Measurements from ENCODE around the gene SRRT. TPM values are rescaled to one million over a fixed set of nuclear protein-coding genes. Genes with fewer than 3 reads are reported as not detected.
A peak's percentile ranks its signal among the peaks of the same experiment; 100 is the strongest.

Gene SRRT
- total and polyA plus RNA-seq, 7 experiments from 2014 or later = 43.6 to 271 (median 255) TPM

DNA sequence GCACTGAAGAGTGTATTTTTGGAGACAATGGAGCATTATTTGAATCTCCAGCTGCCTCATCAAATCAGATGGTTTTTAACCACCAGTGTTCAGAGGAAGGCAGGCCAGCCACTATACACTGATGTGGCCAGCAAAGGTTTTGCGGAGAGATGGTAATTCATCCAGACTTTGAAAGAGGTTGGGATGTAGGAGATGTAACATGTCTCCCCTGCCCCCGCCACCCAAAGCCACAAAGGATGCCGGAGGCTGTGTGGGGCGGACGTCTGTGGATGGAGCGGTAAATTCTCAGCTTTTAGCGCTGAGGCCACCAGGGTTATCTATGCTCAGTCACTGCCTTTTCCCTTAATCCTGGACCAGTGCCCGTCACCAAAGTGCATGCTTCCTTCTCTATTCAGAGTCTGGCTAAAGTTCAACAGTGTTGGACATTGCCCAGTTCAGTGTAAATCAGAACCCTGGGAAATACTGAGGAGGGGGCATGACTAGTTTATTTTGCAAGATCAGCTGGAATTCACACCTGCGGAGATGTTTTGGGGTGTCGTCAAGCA lies 11.4 kb upstream of the SRRT start:
- Mint-ChIP-seq H3K4me3 (no peak overlapping the region), H3K27ac (no peak overlapping the region), H3K27me3 (no peaks in the 10 kb centered on the region), H3K9me3 (no peaks in the 10 kb centered on the region), H3K36me3 (peaks cover 9 to 27% (median 14%) of the 10 kb centered on the region in 5 donors), H3K4me1 (peaks cover 0 to 17% (median 11%) of the 10 kb centered on the region in 7 donors)
- peaks cover 0 to 57% (median 5%) of the 10 kb centered on the region in 3 experiments for H3K36me3 ChIP-seq (ENCODE audit: control insufficient read depth in 2 of 3, insufficient read depth in 3 of 3, low read length in 3 of 3)
- H3K4me3 ChIP-seq (ENCODE audit: low read length) = no peak overlapping the region
- DNase-seq (no peak), ATAC-seq (no peak)
- H3K27ac ChIP-seq (ENCODE audit: low read depth, low read length) = no peak overlapping the region
- ChIA-PET POLR2A (interaction anchor here (1.4 kb wide), 1 partner anchor 10 kb away, joined by 10 read pairs; no protein-coding TSS in a partner anchor), CTCF (interaction anchor here (0.7 to 2.4 kb wide), 2 partner anchors 11 to 1229 kb away, joined by 4 to 13 read pairs; partner anchors contain the start of gene SLC12A9)
- intact Hi-C loops (cut with micrococcal nuclease) = no loop called here
- H3K27me3 ChIP-seq (ENCODE audit: control insufficient read depth in 2 of 2, insufficient read depth in 2 of 2, low read length in 2 of 2) = no peaks in the 10 kb centered on the region
- H3K4me1 ChIP-seq (ENCODE audit: control insufficient read depth in 2 of 2, insufficient read depth in 2 of 2, low read length in 2 of 2) = peaks cover 0 to 25% of the 10 kb centered on the region in 2 donors
- H3K9me3 ChIP-seq (ENCODE audit: control insufficient read depth in 2 of 3, low read length in 3 of 3) = no peaks in the 10 kb centered on the region

GRCh38 chr7:100864263-100864845 lies 10.5 kb upstream of the SRRT start:
- Mint-ChIP-seq H3K36me3 (peaks cover 9 to 27% (median 14%) of the 10 kb centered on the region in 5 donors), H3K27ac (peak overlapping the region in 3 of 9 donors; percentile 19 to 79 (median 52)), H3K4me1 (peaks cover 0 to 17% (median 11%) of the 10 kb centered on the region in 7 donors), H3K9me3 (no peaks in the 10 kb centered on the region), H3K27me3 (no peaks in the 10 kb centered on the region), H3K4me3 (peak overlapping the region in 1 of 10 donors; percentile 3)
- H3K27me3 ChIP-seq (ENCODE audit: control insufficient read depth in 2 of 2, insufficient read depth in 2 of 2, low read length in 2 of 2) = no peaks in the 10 kb centered on the region
- H3K36me3 ChIP-seq (ENCODE audit: control insufficient read depth in 2 of 3, insufficient read depth in 3 of 3, low read length in 3 of 3) = peaks cover 0 to 48% (median 5%) of the 10 kb centered on the region in 3 experiments
- DNase-seq = no peak
- H3K4me3 ChIP-seq (ENCODE audit: low read length) = no peak overlapping the region
- peaks cover 0 to 25% of the 10 kb centered on the region in 2 donors for H3K4me1 ChIP-seq (ENCODE audit: control insufficient read depth in 2 of 2, insufficient read depth in 2 of 2, low read length in 2 of 2)
- POLR2A ChIA-PET = interaction anchor here (0.9 to 1.4 kb wide), 2 partner anchors 10 to 23 kb away, joined by 3 to 10 read pairs; no protein-coding TSS in a partner anchor
- no peaks in the 10 kb centered on the region for H3K9me3 ChIP-seq (ENCODE audit: control insufficient read depth in 2 of 3, low read length in 3 of 3)
- intact Hi-C loops (cut with micrococcal nuclease) = no loop called here
- no peak overlapping the region for H3K27ac ChIP-seq (ENCODE audit: low read depth, low read length)
- no peak for ATAC-seq
- CTCF ChIA-PET = interaction anchor here (2.4 kb wide), 1 partner anchor 12 kb away, joined by 13 read pairs; the partner anchor contains the start of gene SLC12A9

DNA sequence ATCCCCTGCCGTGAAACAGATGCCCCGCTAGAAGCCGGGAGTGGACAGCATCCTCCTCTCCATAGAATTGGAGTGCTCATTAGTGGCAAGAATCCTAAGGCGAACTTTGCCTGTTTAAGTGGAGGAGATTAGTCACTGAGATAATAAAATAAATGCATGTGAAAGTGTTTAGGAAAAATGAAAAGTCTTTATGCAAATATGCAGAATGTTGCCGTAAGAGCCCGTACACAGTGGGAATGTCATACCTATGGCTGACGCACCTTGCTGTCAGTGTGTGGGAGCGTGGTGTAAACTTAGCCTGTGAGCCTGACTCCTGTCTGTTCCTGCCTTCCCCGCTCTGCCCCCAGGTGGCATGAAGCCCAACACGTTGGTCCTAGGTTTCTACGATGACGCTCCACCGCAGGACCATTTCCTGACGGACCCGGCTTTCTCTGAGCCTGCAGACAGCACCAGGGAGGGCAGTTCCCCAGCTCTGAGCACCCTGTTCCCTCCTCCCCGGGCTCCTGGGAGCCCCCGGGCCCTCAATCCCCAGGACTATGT lies 9.5 kb upstream of the SRRT start:
- ChIA-PET POLR2A (interaction anchor here (0.9 kb wide), 1 partner anchor 22 kb away, joined by 3 read pairs; no protein-coding TSS in a partner anchor), CTCF (no interaction called here)
- no peak for DNase-seq
- intact Hi-C loops (cut with micrococcal nuclease) = loop anchor here in 1 of 2 donors (5.0 kb wide), 1 partner anchor 158 kb away; the partner anchor contains the start of gene POP7
- no peak for ATAC-seq
- Histone ChIP-seq H3K9me3 (ENCODE audit: control insufficient read depth in 2 of 3, low read length in 3 of 3) (no peaks in the 10 kb centered on the region), H3K36me3 (ENCODE audit: control insufficient read depth in 2 of 3, insufficient read depth in 3 of 3, low read length in 3 of 3) (peaks cover 0 to 37% (median under 1%) of the 10 kb centered on the region in 3 experiments), H3K27me3 (ENCODE audit: control insufficient read depth in 2 of 2, insufficient read depth in 2 of 2, low read length in 2 of 2) (no peaks in the 10 kb centered on the region), H3K4me3 (ENCODE audit: low read length) (no peak overlapping the region), H3K27ac (ENCODE audit: low read depth, low read length) (peak overlapping the region; percentile 80), H3K4me1 (ENCODE audit: control insufficient read depth in 2 of 2, insufficient read depth in 2 of 2, low read length in 2 of 2) (peaks cover 0 to 25% of the 10 kb centered on the region in 2 donors)
- Mint-ChIP-seq H3K27me3 (no peaks in the 10 kb centered on the region), H3K36me3 (peaks cover 0 to 20% (median 9%) of the 10 kb centered on the region in 5 donors), H3K27ac (peak overlapping the region in 7 of 9 donors; percentile 3 to 84 (median 68)), H3K4me1 (peaks cover 0 to 17% (median 11%) of the 10 kb centered on the region in 7 donors), H3K4me3 (peak overlapping the region in 7 of 10 donors; percentile 10 to 78 (median 61)), H3K9me3 (no peaks in the 10 kb centered on the region)

DNA sequence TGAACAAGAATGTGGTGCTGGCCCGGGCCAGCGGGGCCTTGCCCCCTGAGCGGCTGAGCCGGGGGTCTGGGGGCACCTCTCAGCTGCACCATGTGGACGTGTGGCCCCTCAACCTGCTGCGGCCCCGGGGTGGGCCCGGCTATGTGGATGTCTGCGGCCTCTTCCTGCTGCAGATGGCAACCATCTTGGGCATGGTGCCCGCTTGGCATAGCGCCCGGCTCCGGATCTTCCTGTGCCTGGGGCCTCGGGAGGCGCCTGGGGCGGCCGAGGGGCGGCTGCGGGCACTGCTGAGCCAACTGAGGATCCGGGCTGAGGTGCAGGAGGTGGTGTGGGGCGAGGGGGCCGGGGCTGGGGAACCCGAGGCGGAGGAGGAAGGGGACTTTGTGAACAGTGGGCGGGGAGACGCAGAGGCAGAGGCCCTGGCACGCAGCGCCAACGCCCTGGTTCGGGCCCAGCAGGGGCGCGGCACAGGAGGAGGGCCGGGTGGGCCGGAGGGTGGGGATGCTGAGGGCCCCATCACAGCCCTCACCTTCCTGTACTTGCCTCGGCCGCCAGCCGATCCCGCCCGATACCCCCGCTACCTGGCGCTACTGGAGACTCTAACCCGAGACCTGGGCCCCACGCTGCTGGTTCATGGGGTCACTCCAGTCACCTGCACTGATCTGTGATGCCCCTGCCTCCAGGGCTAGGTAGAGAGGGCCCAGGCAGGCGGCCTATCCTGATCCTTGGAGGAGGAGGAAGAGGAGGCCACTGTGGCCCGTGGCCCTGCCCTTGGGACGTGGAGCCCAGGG lies 8.8 kb upstream of the SRRT start:
- CTCF ChIA-PET = no interaction called here
- ATAC-seq (peak; percentile 65), DNase-seq (peak in 6 of 9 donors; percentile 31 to 55 (median 44))
- no peaks in the 10 kb centered on the region for H3K27me3 ChIP-seq (ENCODE audit: control insufficient read depth in 2 of 2, insufficient read depth in 2 of 2, low read length in 2 of 2)
- POLR2A ChIA-PET = interaction anchor here (0.6 to 1.2 kb wide), 2 partner anchors 9 to 324 kb away, joined by 3 to 5 read pairs; partner anchors contain the start of gene SRRT
- peak overlapping the region; percentile 46 for H3K4me3 ChIP-seq (ENCODE audit: low read length)
- Mint-ChIP-seq H3K27ac (peak overlapping the region in 8 of 9 donors; percentile 62 to 95 (median 81)), H3K27me3 (no peaks in the 10 kb centered on the region), H3K4me3 (peak overlapping the region; percentile 56 to 92 (median 77)), H3K36me3 (peaks cover 0 to 14% (median 4%) of the 10 kb centered on the region in 5 donors), H3K4me1 (peaks cover 0 to 17% (median 11%) of the 10 kb centered on the region in 7 donors), H3K9me3 (no peaks in the 10 kb centered on the region)
- peaks cover 0 to 30% (median 0%) of the 10 kb centered on the region in 3 experiments for H3K36me3 ChIP-seq (ENCODE audit: control insufficient read depth in 2 of 3, insufficient read depth in 3 of 3, low read length in 3 of 3)
- intact Hi-C loops (cut with micrococcal nuclease) = loop anchor here (1.0 to 5.0 kb wide), 3 partner anchors 13 to 159 kb away; partner anchors contain the start of genes SLC12A9 (in 2 of the 2) and POP7 (in 1 of the 2)
- H3K27ac ChIP-seq (ENCODE audit: low read depth, low read length) = peak overlapping the region; percentile 80
- peaks cover 0 to 25% of the 10 kb centered on the region in 2 donors for H3K4me1 ChIP-seq (ENCODE audit: control insufficient read depth in 2 of 2, insufficient read depth in 2 of 2, low read length in 2 of 2)
- no peaks in the 10 kb centered on the region for H3K9me3 ChIP-seq (ENCODE audit: control insufficient read depth in 2 of 3, low read length in 3 of 3)

DNA sequence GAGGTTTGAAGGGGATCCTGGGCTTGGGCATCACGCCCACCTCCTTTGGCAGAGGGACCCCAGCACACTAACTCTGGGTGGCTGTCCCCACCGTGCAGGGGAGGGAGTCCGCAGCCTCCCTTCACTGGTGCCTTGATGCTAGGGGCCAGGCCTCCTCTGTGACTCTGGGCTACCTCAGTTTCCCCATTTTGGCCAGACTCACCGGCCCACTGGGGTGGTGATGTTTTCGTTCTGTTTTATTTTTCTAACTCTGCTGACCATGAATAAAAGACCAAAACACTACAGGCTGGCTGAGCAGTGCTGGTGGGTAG lies 8.2 kb upstream of the SRRT start:
- Histone ChIP-seq H3K4me3 (ENCODE audit: low read length) (peak overlapping the region; percentile 46), H3K9me3 (ENCODE audit: control insufficient read depth in 2 of 3, low read length in 3 of 3) (no peaks in the 10 kb centered on the region), H3K27me3 (ENCODE audit: control insufficient read depth in 2 of 2, insufficient read depth in 2 of 2, low read length in 2 of 2) (no peaks in the 10 kb centered on the region), H3K27ac (ENCODE audit: low read depth, low read length) (peak overlapping the region; percentile 80), H3K36me3 (ENCODE audit: control insufficient read depth in 2 of 3, insufficient read depth in 3 of 3, low read length in 3 of 3) (peaks cover 0 to 25% (median 0%) of the 10 kb centered on the region in 3 experiments), H3K4me1 (ENCODE audit: control insufficient read depth in 2 of 2, insufficient read depth in 2 of 2, low read length in 2 of 2) (peaks cover 0 to 25% of the 10 kb centered on the region in 2 donors)
- ChIA-PET POLR2A (interaction anchor here (0.6 to 1.2 kb wide), 2 partner anchors 8 to 324 kb away, joined by 3 to 5 read pairs; partner anchors contain the start of gene SRRT), CTCF (no interaction called here)
- peaks cover 0 to 17% (median 11%) of the 10 kb centered on the region in 7 donors for H3K4me1 Mint-ChIP-seq
- H3K36me3 Mint-ChIP-seq = peaks cover 0 to 18% (median 4%) of the 10 kb centered on the region in 5 donors
- no peaks in the 10 kb centered on the region for H3K27me3 Mint-ChIP-seq
- no peak for DNase-seq
- peak overlapping the region; percentile 69 to 92 (median 80) for H3K4me3 Mint-ChIP-seq
- ATAC-seq = no peak
- H3K27ac Mint-ChIP-seq = peak overlapping the region; percentile 43 to 95 (median 84)
- H3K9me3 Mint-ChIP-seq = no peaks in the 10 kb centered on the region
- intact Hi-C loops (cut with micrococcal nuclease) = loop anchor here (1.0 to 5.0 kb wide), 4 partner anchors 9 to 159 kb away; partner anchors contain the start of genes SLC12A9 (in 2 of the 2), POP7 (in 1 of the 2) and SRRT (in 1 of the 2)

Data from naive thymus-derived CD4-positive, alpha-beta T cell (primary cell).